Measurements from ENCODE around the gene TGFB2.

- TF ChIP-seq CTCF (IDR thresholded peaks at IDR 0.05; ENCODE audit: borderline replicate concordance, extremely low read depth, low read length, poor library complexity, severe bottlenecking) (no peak), EZH2 (IDR thresholded peaks at IDR 0.05; ENCODE audit: borderline replicate concordance, low read depth, low read length, severe bottlenecking) (no peak)
These were observed 63.0 kb downstream of the TGFB2 start for GRCh38 chr1:218408135-218408534.

All from DND-41 (cell line).